Gastroesophageal sphincter (tissue), 3 donors: ENCODE data around the gene NLK.

Experiments used
- POLR2A ChIP-seq, 2 donors: fragments of 450-650 bp; IDR thresholded peaks; one replicate each; pipeline ENCODE4 v1.6.1; 2017; ENCODE audit warnings: antibody characterized with exemption in 2 of 2, mild to moderate bottlenecking in 2 of 2, moderate library complexity in 1 of 2
- POLR2AphosphoS5 ChIP-seq: sonication (generic); formaldehyde crosslinking; IDR thresholded peaks from one replicate; pipeline ENCODE4 v1.6.1; 2017; ENCODE audit warnings: antibody characterized with exemption
- TF ChIP-seq, protein P1 (sequence below), 4 experiments: fragments of 200-600 bp in 2 of 4; fragments of 450-650 bp in 2 of 4; sonication (generic) in 1 of 4; IDR thresholded peaks; one replicate each; pipeline ENCODE4 v1.5.1; 2017 to 2019; ENCODE audit warnings: antibody characterized with exemption in 4 of 4, mild to moderate bottlenecking in 2 of 4, moderate library complexity in 2 of 4

DNA sequence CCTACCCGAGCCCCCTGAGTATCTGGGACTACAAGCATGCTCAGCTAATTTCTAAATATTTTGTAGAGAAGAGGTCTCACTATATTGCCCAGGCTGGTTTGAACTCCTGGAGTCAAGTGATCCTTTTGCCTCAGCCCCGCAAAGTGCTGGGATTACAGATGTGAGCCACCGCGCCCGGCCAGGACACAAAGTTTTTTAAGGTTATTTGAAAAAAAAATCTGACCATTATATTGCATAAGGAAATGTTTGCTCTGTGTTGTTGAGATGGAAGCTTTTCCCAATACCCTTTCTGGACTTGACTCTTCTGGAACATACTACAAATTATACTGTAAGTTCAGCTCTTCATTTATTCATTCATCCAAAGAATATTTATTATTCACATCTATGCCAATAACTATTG is 143.2 kb downstream of the NLK start:
- TF ChIP-seq, protein P1, sequence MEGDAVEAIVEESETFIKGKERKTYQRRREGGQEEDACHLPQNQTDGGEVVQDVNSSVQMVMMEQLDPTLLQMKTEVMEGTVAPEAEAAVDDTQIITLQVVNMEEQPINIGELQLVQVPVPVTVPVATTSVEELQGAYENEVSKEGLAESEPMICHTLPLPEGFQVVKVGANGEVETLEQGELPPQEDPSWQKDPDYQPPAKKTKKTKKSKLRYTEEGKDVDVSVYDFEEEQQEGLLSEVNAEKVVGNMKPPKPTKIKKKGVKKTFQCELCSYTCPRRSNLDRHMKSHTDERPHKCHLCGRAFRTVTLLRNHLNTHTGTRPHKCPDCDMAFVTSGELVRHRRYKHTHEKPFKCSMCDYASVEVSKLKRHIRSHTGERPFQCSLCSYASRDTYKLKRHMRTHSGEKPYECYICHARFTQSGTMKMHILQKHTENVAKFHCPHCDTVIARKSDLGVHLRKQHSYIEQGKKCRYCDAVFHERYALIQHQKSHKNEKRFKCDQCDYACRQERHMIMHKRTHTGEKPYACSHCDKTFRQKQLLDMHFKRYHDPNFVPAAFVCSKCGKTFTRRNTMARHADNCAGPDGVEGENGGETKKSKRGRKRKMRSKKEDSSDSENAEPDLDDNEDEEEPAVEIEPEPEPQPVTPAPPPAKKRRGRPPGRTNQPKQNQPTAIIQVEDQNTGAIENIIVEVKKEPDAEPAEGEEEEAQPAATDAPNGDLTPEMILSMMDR (IDR thresholded peaks at IDR 0.05): no peak
- TF ChIP-seq POLR2AphosphoS5 (no peak), POLR2A (IDR thresholded peaks at IDR 0.05) (no peak)
